Bronchial epithelial cell (primary cell): ENCODE measurements around the gene IQCE. TPM values are rescaled to one million over a fixed set of nuclear protein-coding genes. Genes with fewer than 3 reads are reported as not detected.
A peak's percentile ranks its signal among the peaks of the same experiment; 100 is the strongest.

Experiments used
- DNase-seq: peaks from one replicate; pipeline ENCODE4 v3.0.0-alpha.2; 2010; ENCODE audit warnings: low read depth
- FAIRE-seq: peaks from 2 replicates; lab custom pipeline; 2011; peaks lifted over from hg19 to GRCh38; lab: Jason Lieb, UNC
- H3K27me3 ChIP-seq: 2 replicates; pipeline ENCODE4 v1.5.1; 2011; ENCODE audit warnings: low read length; ENCODE audit not compliant: control insufficient read depth, insufficient read depth
- H3K36me3 ChIP-seq: 2 replicates; pipeline ENCODE4 v1.5.1; 2011; ENCODE audit warnings: low read length; ENCODE audit not compliant: control insufficient read depth, insufficient read depth
- H3K4me3 ChIP-seq: 2 replicates; pipeline ENCODE4 v1.5.1; 2011; ENCODE audit warnings: mild to moderate bottlenecking, low read depth, low read length, control low read depth
- CTCF ChIP-seq: IDR thresholded peaks from 2 replicates; pipeline ENCODE4 v1.5.1; 2011; ENCODE audit warnings: mild to moderate bottlenecking, moderate library complexity, low read length, control low read depth, inconsistent platforms; ENCODE audit not compliant: insufficient read depth, severe bottlenecking
- total RNA-seq: library from RNA; depleted of rRNA; stranded (reverse); fragments of >200 nt; gene quantifications from 2 replicates; pipeline ENCODE4 v1.2.1, GENCODE V29; 2014

Gene IQCE
- total RNA-seq, 1 donor from 2014 or later: 6.3 TPM

- DNase-seq: peak; percentile 52
- TF ChIP-seq CTCF: no peak
- H3K36me3 ChIP-seq: no peaks in the 10 kb centered on the region
- no peak for FAIRE-seq
- no peak overlapping the region for H3K4me3 ChIP-seq
- H3K27me3 ChIP-seq: no peaks in the 10 kb centered on the region
These were observed 71.2 kb downstream of the IQCE start for GRCh38 chr7:2629746-2630681.

GRCh38 chr7:2631946-2632732, 73.4 kb downstream of the IQCE start, which contains the start of gene TTYH3:
Gene TTYH3, plus strand, starts transcription at chr7:2631986. Its CDS starts 170 bp downstream, at chr7:2632156.
- DNase-seq (no peak), FAIRE-seq (no peak)
- Histone ChIP-seq H3K36me3 (peaks cover 5% of the 10 kb centered on the region), H3K27me3 (no peaks in the 10 kb centered on the region), H3K4me3 (peak within 1 kb of the TSS; percentile 87)
- TF ChIP-seq CTCF: no peak

- Histone ChIP-seq H3K36me3 (peaks cover 5% of the 10 kb centered on the region), H3K4me3 (peak overlapping the region; percentile 87), H3K27me3 (no peaks in the 10 kb centered on the region)
- peak; percentile 73 for DNase-seq
- TF ChIP-seq CTCF: no peak
- FAIRE-seq: no peak
These were observed 74.2 kb downstream of the IQCE start for GRCh38 chr7:2632733-2633537.

GRCh38 chr7:2633538-2634266, 74.9 kb downstream of the IQCE start:
- FAIRE-seq: no peak
- peak overlapping the region; percentile 87 for H3K4me3 ChIP-seq
- DNase-seq: peak; percentile 74
- no peaks in the 10 kb centered on the region for H3K27me3 ChIP-seq
- TF ChIP-seq CTCF: no peak
- peaks cover 5% of the 10 kb centered on the region for H3K36me3 ChIP-seq
